Mesenteric fat pad (tissue), 1 donor: ENCODE data around the gene CACNB2. TPM values are rescaled to one million over a fixed set of nuclear protein-coding genes. Genes with fewer than 3 reads are reported as not detected.
"Not testable (repeated sequence)": the region's sequence is repeated elsewhere in the genome, so short reads cannot be mapped to it uniquely, and the experiment has no call there.

Experiments used
- DNase-seq: peaks from one replicate; pipeline ENCODE4 v3.0.0-alpha.2; 2020; ENCODE audit warnings: low spot score
- total RNA-seq: library from RNA; stranded (reverse); fragmentation: NEBNext Ultra II Directional; extraction: Animal tissue kit (Norgen Biotek cat#: 25700); gene quantifications from one replicate; pipeline ENCODE4 v1.2.1, GENCODE V29; 2021
- donor health status: DM: yes; HTN: yes; CAD: no.

The CACNB2 gene
- total RNA-seq, 1 donor from 2014 or later: 0.19 TPM

GRCh38 chr10:18197706-18198105 lies 57.5 kb downstream of the CACNB2 start:
- DNase-seq: no peak

DNA sequence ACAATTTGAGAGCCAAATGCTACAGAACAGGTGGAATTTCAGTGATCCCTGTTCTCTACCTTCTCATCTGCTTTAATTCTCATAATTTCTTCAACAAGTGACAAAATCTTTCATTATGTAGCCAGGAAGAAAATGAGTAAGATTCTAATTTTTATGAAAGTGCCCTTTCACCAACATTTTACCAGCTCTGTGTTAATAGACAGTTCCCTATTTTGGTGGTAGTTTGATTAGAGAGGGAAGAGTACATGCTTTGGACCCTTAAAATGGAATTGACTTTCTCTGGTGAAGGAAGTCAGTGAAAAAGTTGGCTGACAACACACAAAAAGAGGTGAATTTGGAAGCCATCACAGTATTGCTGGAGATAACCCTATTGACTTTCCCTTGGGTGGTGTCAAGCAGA lies 61.7 kb downstream of the CACNB2 start:
- no peak for DNase-seq

GRCh38 chr10:18202680-18203460 lies 62.6 kb downstream of the CACNB2 start:
- no peak for DNase-seq

DNA sequence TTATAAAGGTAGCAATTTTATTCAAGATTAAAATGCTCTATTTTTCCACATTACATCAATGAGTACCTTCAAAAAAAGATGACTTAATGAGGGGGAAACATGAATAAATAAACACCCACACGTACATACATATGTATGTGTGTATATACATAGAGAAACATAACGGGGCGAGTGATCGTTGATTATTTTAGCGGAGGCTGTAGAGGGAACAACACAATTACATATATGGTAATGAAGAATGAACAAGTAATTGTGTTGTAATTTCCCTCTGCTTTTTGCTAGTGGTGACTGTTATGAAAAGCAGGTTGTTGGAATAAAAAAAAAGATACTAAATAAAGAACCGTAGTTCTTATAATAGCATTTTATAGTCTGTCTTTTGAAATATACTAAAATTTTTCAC lies 63.2 kb downstream of the CACNB2 start:
- DNase-seq: no peak

- DNase-seq: no peak
Observed at GRCh38 chr10:18204039-18204835, 64.0 kb downstream of the CACNB2 start.

DNA sequence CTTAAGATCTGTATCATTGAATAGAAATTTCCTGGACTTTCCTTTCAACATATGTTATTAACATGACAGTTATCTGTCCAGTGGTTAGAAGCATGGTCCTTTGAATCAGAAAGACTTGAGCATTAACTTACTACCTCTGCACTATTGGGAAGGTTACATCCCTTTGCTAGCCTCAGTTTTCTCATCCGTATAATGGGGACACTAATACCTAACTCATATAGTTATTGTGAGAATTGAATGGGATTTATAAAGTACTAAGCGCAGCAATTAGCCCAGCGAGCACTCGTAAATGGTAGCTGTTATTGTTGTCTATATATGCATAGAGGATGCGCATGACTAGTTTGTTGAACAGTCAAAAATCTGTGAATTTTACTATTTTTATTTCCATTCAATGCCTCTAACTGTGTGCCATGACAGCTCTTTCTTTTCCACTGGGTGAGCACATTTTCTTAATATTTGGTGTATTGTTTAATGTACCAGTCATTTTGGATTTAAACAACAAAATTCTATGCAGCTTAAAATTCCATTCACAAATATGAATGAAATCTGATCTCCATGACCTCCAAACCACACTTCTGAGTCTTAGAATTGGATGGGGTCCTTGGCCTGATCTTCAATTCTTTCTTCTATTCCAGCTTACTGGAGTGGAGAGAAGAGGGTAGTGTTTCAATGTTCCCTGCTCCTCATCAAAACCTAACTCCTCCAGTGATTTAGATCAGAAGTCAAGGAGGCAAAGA lies 65.0 kb downstream of the CACNB2 start:
- no peak for DNase-seq

DNA sequence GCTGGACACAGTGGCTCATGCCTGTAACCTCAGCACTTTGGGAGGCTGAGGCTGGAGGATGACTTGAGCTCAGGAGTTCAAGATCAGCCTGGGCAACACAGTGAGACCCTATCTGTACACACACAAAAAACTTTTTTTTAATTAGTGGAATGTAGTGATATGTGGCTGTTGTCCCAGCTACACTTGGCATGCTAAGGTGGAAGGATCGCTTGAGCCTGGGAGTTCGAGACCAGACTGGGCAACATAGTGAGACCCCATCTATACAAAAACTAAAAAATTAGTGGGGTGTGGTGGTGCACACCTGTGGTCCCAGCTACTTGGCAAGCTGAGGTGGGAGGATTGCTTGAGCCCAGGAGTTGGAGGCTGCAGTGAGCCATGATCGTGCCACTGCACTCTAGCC lies 68.0 kb downstream of the CACNB2 start:
- not testable (repeated sequence) for DNase-seq

DNA sequence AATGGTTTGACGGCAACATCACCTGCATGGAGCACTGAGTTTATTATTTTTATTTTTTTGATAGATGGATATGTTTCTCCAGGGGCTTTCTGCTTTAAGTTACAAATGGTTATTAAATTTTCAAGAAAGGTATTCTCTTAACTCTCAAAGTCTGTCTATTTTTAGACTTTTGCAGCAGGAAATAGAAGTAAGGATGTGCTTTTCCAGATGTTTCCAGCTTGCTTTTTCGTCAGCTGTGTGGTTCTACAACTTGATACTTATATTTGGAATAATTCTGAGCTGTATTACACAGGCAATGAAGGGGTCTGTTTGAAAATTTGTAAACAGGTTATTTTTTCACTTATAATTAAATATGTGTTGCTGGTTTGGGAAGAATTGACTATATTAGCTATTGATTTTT lies 69.0 kb downstream of the CACNB2 start:
- no peak for DNase-seq

- no peak for DNase-seq
Observed at GRCh38 chr10:18210711-18211110, 70.5 kb downstream of the CACNB2 start.

GRCh38 chr10:18211862-18212261 lies 71.6 kb downstream of the CACNB2 start:
- no peak for DNase-seq

- no peak for DNase-seq
Observed at GRCh38 chr10:18213271-18213670, 73.0 kb downstream of the CACNB2 start.

DNA sequence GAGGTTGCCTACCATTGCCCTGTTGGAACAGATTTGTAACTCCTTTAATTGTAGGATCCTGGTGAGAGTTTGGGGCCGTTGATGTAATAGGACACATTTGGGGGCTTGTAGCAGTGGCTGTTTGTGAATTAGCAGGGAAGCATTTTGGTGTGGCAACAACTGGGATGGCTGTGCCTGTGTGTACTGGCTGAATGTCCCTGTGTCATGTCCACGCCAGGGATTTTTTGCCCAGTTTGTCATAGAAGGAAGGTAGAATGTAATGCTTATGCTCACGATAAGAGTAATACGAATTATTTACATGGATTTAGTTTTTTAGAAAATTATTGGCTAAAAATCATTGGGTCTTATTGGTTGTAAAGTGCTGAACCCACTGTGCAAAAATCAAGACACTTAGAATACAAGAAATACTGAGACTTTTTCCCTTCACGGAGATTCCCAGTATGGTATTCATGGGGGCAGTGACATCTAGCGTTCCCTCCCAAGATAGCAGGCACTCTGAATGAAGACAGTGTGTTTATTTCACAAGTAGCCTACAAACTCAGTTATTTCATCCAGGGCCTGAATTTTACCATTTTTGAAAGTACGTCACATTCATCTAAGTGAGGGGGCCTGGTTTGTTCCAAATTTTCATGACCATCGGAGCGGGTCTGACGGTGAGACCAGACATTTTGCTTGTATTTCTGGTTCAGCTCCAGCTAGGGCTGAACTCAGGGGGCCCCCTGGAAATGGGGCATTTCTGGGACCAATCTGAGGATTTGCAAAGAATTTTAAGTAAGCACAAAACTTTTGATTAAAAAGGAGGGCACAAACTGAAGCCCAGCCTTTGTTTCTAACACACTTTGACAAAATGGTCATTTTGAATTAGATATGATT lies 74.7 kb downstream of the CACNB2 start:
- DNase-seq: no peak

GRCh38 chr10:18216482-18216881 lies 76.3 kb downstream of the CACNB2 start:
- no peak for DNase-seq

GRCh38 chr10:18217577-18217976 lies 77.4 kb downstream of the CACNB2 start:
- DNase-seq: no peak

DNA sequence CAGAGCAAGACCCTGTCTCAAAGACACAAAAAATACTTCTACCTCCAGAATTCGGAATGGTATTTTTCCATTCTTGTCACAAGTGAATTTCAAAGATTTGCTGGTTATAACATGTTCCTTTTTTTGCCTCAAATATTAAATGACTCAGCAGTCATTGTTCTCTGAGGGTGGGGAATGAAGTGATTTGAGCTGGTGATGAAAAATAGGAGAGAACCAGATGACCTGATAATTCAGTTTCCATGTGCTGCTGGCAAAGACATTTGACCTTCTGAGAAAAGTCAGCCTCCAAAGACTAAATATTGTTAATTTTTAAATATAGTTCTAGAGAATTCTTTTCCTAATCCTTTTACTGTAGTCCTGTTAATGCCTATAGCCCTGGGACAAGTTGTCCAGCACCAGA lies 78.9 kb downstream of the CACNB2 start:
- DNase-seq: no peak

- DNase-seq: no peak
Observed at GRCh38 chr10:18221123-18221522, 80.9 kb downstream of the CACNB2 start.

- no peak for DNase-seq
Observed at GRCh38 chr10:18221882-18222281, 81.7 kb downstream of the CACNB2 start.

DNA sequence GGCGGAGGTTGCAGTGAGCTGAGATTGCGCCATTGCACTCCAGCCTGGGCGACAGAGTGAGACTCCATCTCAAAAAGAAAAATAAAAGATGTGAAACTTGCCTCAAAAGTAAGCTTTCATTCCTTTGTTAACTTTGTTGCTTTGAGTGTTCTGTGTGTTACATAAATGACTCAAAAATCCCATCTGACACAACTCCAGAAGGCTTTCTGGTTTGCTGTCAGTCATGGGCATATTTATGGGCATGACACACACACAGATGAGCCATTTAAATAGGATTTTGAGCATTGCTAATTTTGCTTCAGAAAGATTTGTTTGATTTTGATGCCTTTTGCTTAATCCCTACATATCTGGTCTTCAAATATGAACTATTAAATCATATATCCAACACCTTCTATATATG lies 82.6 kb downstream of the CACNB2 start:
- no peak for DNase-seq

GRCh38 chr10:18223898-18224297 lies 83.7 kb downstream of the CACNB2 start:
- no peak for DNase-seq

DNA sequence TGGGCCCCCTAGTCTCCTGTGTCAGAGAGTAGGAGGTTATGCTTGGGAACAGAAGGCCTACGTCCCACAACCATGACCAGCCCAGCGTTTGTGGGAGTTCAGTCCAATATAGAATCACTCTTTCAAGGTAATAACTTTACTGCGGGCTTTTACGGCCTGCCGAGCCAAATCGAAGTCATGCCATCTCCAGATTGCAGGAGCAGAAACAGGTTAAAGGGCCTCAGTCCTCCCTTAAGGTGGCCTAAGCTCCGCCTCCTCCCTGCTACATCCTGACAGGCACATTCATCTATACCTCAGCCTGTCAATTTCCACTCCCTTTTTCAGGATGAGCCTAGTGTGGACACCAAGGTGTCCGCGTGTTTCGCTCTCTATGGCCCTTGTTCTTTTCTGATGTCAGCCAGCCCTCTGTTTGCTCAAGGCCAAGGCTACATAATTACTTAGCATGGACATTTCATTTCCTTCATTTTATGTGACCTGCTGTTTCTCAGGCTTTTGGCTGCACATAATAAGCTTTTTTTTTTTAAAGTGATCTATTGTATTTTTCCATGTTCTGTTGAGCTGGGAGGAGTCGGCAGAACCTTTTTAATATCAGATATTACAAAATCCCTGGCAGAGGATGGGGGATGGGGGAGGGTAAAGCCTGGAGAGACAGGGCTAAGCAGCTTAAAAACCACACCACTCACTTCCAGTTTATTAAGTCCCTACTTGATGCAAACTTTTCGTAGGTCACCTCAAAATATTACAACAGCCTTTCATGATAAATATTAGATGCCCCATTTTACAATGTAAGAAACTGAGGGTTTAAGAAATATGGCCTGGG lies 84.6 kb downstream of the CACNB2 start:
- no peak for DNase-seq
